Measurements from ENCODE around the gene BNIP5.

The BNIP5 gene

GRCh38 chr6:36378243-36378920, 41.7 kb upstream of the BNIP5 start:
- no peak overlapping the region for H3K27ac ChIP-seq
- TF ChIP-seq ZFX (IDR thresholded peaks at IDR 0.05) (no peak), CTCF (conservative IDR thresholded peaks at IDR 0.05) (no peak)

- no peak for TF ChIP-seq CTCF (conservative IDR thresholded peaks at IDR 0.05)
- TF ChIP-seq ZFX (IDR thresholded peaks at IDR 0.05): no peak
- H3K27ac ChIP-seq: no peak overlapping the region
Observed at GRCh38 chr6:36377594-36377993, 40.9 kb upstream of the BNIP5 start.

GRCh38 chr6:36376742-36377141, 40.1 kb upstream of the BNIP5 start:
- H3K27ac ChIP-seq: no peak overlapping the region
- TF ChIP-seq CTCF (conservative IDR thresholded peaks at IDR 0.05) (no peak), ZFX (IDR thresholded peaks at IDR 0.05) (no peak)

GRCh38 chr6:36376183-36376582, 39.5 kb upstream of the BNIP5 start:
- TF ChIP-seq CTCF (conservative IDR thresholded peaks at IDR 0.05): no peak
- no peak for TF ChIP-seq ZFX (IDR thresholded peaks at IDR 0.05)
- H3K27ac ChIP-seq: no peak overlapping the region

GRCh38 chr6:36375644-36376155, 39.0 kb upstream of the BNIP5 start:
- no peak overlapping the region for H3K27ac ChIP-seq
- TF ChIP-seq ZFX (IDR thresholded peaks at IDR 0.05) (no peak), CTCF (conservative IDR thresholded peaks at IDR 0.05) (no peak)

GRCh38 chr6:36374972-36375371, 38.3 kb upstream of the BNIP5 start:
- TF ChIP-seq ZFX (IDR thresholded peaks at IDR 0.05): no peak
- no peak for TF ChIP-seq CTCF (conservative IDR thresholded peaks at IDR 0.05)
- no peak overlapping the region for H3K27ac ChIP-seq

- H3K27ac ChIP-seq: no peak overlapping the region
- TF ChIP-seq ZFX (IDR thresholded peaks at IDR 0.05) (no peak), CTCF (conservative IDR thresholded peaks at IDR 0.05) (no peak)
Observed at GRCh38 chr6:36374194-36374593, 37.5 kb upstream of the BNIP5 start.
